Epithelial cell of proximal tubule (primary cell): ENCODE measurements around the gene ABHD17A. TPM values are rescaled to one million over a fixed set of nuclear protein-coding genes. Genes with fewer than 3 reads are reported as not detected.

ENCODE experiments used
- DNase-seq: peaks from one replicate; pipeline ENCODE4 v3.0.0-alpha.2; 2011; ENCODE audit warnings: low read depth
- H3K4me3 ChIP-seq: 2 replicates; pipeline ENCODE4 v1.5.1; 2011; ENCODE audit warnings: low read depth, mild to moderate bottlenecking, low read length
- total RNA-seq: library from RNA; depleted of rRNA; stranded (reverse); fragments of >200 nt; gene quantifications from 2 replicates; pipeline ENCODE4 v1.2.3, GENCODE V29; 2015
- TF ChIP-seq, protein P1 (sequence below): conservative IDR thresholded peaks from 2 replicates; pipeline ENCODE4 v1.5.1; 2012; ENCODE audit warnings: low read depth, mild to moderate bottlenecking, low read length

Gene ABHD17A
- total RNA-seq, 1 donor from 2014 or later, result 83.4 TPM

DNA sequence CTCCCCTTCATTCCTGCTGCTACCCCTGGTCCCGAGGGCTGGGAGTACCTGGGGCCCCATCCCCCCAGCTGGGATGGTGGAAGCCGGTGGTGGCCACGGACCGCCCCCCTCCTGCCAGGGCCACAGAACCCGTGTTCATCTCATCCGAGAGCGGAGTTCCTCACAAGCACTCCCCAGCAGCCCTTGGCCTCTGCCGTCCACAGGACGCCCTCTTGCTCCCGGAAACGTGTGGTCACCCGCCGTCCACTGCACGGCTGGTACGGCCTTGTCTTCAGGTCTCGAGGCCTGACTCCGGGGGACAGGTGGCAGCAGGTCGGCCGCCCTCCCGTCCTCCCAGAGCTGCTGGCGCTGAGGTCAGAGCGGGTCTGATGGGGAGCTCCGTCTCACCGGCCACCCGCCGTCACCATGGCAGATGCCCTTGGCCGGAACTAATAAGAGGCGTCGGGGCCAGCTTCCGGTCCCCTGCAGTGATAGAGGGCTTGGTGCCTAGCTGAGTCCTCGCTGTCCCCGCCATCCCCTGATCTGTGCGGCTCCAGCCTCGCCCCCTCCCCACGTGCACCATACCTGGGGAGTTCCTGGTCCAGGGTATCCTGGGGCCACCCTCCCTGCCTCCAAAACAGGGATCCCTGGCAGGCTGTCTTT is 39.1 kb upstream of the ABHD17A start:
- no peak overlapping the region for H3K4me3 ChIP-seq
- no peak for DNase-seq
- TF ChIP-seq, protein P1, sequence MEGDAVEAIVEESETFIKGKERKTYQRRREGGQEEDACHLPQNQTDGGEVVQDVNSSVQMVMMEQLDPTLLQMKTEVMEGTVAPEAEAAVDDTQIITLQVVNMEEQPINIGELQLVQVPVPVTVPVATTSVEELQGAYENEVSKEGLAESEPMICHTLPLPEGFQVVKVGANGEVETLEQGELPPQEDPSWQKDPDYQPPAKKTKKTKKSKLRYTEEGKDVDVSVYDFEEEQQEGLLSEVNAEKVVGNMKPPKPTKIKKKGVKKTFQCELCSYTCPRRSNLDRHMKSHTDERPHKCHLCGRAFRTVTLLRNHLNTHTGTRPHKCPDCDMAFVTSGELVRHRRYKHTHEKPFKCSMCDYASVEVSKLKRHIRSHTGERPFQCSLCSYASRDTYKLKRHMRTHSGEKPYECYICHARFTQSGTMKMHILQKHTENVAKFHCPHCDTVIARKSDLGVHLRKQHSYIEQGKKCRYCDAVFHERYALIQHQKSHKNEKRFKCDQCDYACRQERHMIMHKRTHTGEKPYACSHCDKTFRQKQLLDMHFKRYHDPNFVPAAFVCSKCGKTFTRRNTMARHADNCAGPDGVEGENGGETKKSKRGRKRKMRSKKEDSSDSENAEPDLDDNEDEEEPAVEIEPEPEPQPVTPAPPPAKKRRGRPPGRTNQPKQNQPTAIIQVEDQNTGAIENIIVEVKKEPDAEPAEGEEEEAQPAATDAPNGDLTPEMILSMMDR, result no peak

DNA sequence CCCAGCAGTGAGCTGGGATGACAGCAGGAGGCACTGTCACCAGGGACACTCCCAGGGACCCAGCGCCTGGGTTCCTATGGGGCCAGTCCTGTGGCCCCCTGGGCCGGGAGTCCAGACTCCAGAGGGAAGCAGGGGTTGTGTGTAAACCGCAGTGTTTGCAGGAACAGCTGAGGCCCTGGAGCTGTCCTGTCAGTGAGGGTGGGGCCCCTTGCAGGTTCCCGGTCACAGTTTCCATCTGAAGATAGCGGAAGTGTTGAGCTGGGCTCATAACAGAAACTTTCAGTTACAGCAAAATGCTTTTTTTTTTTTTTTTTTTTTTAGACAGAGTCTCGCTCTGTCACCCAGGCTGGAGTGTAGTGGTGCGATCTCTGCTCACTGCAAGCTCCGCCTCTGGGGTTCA is 38.0 kb upstream of the ABHD17A start:
- TF ChIP-seq, protein P1, result no peak
- H3K4me3 ChIP-seq, result no peak overlapping the region
- no peak for DNase-seq

DNA sequence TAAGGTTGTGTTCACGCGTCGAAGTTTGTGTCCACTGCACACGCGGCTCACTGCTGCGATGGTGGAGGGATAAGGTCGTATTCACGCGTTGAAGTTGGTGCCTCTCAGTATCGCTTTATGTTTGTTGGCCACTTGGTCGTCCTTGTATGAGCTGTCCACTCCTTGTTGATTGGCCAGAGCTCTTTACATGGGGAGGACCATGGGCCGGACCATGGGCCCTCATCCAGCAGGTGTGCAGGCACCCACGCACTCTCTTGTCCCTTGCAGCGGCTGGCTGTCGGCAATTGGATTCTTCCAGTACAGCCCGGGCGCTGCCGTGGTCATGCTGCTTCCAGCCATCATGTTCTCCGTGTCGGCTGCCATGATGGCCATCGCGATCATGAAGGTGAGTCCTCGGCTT is 37.5 kb upstream of the ABHD17A start:
- TF ChIP-seq, protein P1, result no peak
- no peak overlapping the region for H3K4me3 ChIP-seq
- DNase-seq, result no peak

DNA sequence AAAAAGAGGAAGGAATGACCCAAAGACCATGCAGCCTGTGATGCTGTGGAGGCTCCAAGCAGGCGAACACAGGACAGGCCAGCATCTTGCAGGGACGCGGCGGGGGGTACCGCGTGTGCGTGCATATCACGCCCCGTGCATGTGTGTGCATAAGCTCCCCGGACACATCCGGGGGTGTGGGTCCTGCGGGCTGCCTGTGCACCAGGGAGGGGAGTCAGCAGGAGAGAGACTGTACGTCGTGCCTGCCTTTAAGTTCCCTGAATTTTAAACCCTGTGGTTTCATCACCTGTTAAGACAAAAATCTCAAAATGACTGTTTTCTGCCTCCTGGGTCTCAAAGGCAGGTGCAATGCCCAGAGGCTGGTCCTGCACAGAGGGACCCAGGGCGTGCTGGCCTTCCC is 36.5 kb upstream of the ABHD17A start:
- TF ChIP-seq, protein P1, result no peak
- DNase-seq, result no peak
- H3K4me3 ChIP-seq, result no peak overlapping the region

DNA sequence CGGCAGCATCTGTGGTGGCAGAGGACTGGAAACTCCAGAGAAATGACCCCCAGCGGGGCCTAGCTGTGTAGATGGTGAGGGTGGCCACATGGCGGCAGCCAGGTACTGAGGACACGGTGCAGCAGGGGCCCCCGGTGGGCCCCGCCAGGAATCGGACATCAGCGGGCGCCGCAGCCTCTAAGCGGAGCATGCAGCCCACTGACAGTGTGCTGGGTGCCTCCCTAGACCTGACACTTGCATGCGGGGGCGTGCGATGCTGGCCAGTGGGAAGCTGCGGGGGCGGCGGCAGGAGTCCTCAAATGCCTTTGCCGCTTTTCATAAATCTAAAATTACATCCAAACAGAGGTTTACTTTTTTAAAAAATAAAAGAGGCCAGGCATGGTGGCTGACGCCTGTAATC is 36.0 kb upstream of the ABHD17A start:
- TF ChIP-seq, protein P1, result no peak

DNA sequence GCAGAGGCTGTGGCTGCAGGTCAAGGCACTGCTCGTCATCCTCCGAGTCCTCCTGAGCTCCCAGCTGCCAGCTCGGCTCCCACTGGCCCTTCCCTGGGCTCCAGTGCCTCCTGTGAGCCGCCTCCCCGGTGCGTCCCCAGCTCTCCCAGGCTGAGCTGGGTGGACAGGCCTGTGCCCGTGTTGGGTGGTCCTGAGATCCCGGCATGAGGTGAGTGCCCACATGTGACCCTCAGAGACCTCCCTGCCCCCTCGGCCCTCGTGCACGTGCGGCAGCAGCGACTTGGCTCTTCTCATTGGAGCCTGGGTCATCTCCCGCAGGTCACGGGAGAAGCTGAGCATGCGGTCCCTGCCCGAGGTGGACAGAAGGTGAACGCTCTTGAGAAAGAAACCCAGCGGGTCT is 35.3 kb upstream of the ABHD17A start:
- TF ChIP-seq, protein P1, result no peak
- no peak for DNase-seq
- no peak overlapping the region for H3K4me3 ChIP-seq

More for the DNA sequence above, 36.0 kb upstream of the ABHD17A start:
- no peak overlapping the region for H3K4me3 ChIP-seq
- DNase-seq, result no peak

GRCh38 chr19:1918975-1919374 is 33.7 kb upstream of the ABHD17A start:
- TF ChIP-seq, protein P1, result no peak
- DNase-seq, result no peak
- no peak overlapping the region for H3K4me3 ChIP-seq
